ENCODE data around the gene FLCN. TPM values are rescaled to one million over a fixed set of nuclear protein-coding genes. Genes with fewer than 3 reads are reported as not detected.

FLCN gene, protein sequence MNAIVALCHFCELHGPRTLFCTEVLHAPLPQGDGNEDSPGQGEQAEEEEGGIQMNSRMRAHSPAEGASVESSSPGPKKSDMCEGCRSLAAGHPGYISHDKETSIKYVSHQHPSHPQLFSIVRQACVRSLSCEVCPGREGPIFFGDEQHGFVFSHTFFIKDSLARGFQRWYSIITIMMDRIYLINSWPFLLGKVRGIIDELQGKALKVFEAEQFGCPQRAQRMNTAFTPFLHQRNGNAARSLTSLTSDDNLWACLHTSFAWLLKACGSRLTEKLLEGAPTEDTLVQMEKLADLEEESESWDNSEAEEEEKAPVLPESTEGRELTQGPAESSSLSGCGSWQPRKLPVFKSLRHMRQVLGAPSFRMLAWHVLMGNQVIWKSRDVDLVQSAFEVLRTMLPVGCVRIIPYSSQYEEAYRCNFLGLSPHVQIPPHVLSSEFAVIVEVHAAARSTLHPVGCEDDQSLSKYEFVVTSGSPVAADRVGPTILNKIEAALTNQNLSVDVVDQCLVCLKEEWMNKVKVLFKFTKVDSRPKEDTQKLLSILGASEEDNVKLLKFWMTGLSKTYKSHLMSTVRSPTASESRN
- total RNA-seq: 85.7 TPM

DNA sequence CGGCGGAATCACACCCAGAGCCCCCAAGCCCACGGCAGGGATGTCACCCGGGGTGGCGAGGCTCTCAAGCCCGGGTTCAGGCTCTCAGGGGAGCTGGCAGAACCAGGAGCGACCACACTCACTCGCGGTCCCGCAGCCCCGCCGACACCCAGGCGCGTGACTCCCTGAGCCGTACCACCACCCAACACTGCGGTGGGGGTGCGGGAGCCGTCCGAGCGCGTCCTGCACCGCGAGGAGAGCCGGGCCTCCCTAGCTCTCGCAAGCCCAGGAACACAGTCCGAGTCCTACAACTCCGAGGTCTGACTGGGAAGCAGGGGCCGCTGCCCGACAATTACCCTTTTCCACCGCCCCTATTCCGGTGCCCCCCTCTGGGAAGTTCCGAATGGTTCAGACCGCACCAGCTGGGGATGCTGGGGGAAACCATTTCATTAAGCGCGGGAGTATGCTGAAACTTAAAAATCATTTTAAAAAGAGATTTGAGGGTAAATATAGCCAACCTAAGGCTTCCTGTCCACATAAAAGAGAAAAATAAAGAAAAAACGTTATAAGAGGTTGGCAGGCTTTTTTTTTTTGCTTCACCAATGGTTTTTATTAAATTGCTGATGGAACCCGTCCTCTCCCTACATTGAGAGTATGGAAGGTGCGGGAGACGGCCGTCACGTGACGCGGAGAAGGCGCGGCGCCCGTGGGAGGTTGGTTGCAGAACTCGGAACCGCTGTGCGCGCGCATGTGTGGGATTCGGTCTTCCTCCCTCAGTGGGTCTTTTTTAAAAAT lies at the start of gene FLCN:
Gene FLCN (minus strand): TSS at position 143 of the 774 bp plus-strand sequence. CDS start 9,031 bp downstream, outside the sequence.

GRCh38 chr17:17280613-17281549 lies 43.9 kb upstream of the FLCN start, which contains the start of gene COPS3:
COPS3 (minus strand) TSS chr17:17281246; CDS start chr17:17281186, 60 bp downstream.

GRCh38 chr17:17206124-17206912 lies 30.6 kb downstream of the FLCN start, which contains the start of gene PLD6:
PLD6 (minus strand) TSS chr17:17206333; CDS start chr17:17206286, 47 bp downstream.

Small RNAs within 50 kb of the gene (small RNA-seq; reads per million reads assigned to genes)
- gene RNU6-767P (ENCODE audit: low replicate concordance): not detected

Other genes with a start within 250 kb of the FLCN start
- gene MPRIP, start 194.7 kb downstream of the FLCN start, total RNA-seq: 134 TPM
- 4.6 TPM for gene PLD6, start 30.8 kb downstream of the FLCN start, total RNA-seq
- 51.6 TPM for gene COPS3, start 44.1 kb upstream of the FLCN start, total RNA-seq
- 5.9 TPM for gene NT5M, start 66.2 kb upstream of the FLCN start, total RNA-seq
- gene MED9, start 239.8 kb upstream of the FLCN start, total RNA-seq: 22.4 TPM

Measured in metanephros (tissue), 2 donors.